Mucosa of descending colon (tissue), 3 donors: ENCODE data around the gene ZMAT5. TPM values are rescaled to one million over a fixed set of nuclear protein-coding genes. Genes with fewer than 3 reads are reported as not detected.

Experiments
- ATAC-seq: fragments of 200-7000 bp; cut with Tn5 transposase; one replicate; pipeline ENCODE4 v1.9.1; 2020; ENCODE audit warnings: mild to moderate bottlenecking, moderate library complexity
- DNase-seq, 3 donors: peaks; one replicate each; pipeline ENCODE4 v3.0.0-alpha.2; 2020
- H3K36me3 ChIP-seq: fragments of 200-600 bp; one replicate; pipeline ENCODE4 v1.8.0; 2021; ENCODE audit warnings: low read depth, mild to moderate bottlenecking
- H3K4me1 ChIP-seq: fragments of 200-600 bp; one replicate; pipeline ENCODE4 v1.8.0; 2021; ENCODE audit warnings: low read depth, mild to moderate bottlenecking
- H3K4me3 ChIP-seq: fragments of 200-600 bp; one replicate; pipeline ENCODE4 v1.8.0; 2021; ENCODE audit warnings: mild to moderate bottlenecking
- H3K9me3 ChIP-seq: fragments of 200-600 bp; one replicate; pipeline ENCODE4 v1.8.0; 2021; ENCODE audit warnings: mild to moderate bottlenecking
- CTCF ChIP-seq: fragments of 200-600 bp; IDR thresholded peaks from one replicate; pipeline ENCODE4 v1.8.0; 2022; ENCODE audit warnings: antibody characterized with exemption, mild to moderate bottlenecking
- intact Hi-C, 2 donors: fragments of 100-400 bp; cut with DNase I in 1 of 2; cut with micrococcal nuclease in 1 of 2; formaldehyde crosslinking; loops; one replicate each; pipeline versions ENCODE4 v1.11.0 to v1.11.1; 2022; cut with DNase I, micrococcal nuclease
- total RNA-seq, 3 donors: library from RNA; stranded (reverse); fragmentation: NEBNext Ultra II Directional in 2 of 3; extraction: Animal tissue kit (Norgen Biotek cat#: 25700) in 2 of 3; gene quantifications; one replicate each; pipeline versions ENCODE4 v1.2.1 to v1.2.4, GENCODE V29; 2021 to 2023
- donor health status: DM: no; HTN: no; CAD: no; lungs with moderate emphysema.
- donor health status: DM: no; HTN: no; CAD: no.
- donor health status: DM: no; HTN: yes; CAD: no.

ZMAT5 gene
- total RNA-seq, 3 donors from 2014 or later, result 12.3 to 19.5 (median 16.1) TPM

GRCh38 chr22:29737251-29738117, 29.3 kb downstream of the ZMAT5 start:
- Histone ChIP-seq H3K4me1 (no peaks in the 10 kb centered on the region), H3K9me3 (no peaks in the 10 kb centered on the region), H3K4me3 (no peak overlapping the region), H3K36me3 (no peaks in the 10 kb centered on the region)
- ATAC-seq (no peak), DNase-seq (no peak)
- intact Hi-C loops, result no loop called here
- TF ChIP-seq CTCF, result no peak

GRCh38 chr22:29735416-29735815, 31.4 kb downstream of the ZMAT5 start:
- no peaks in the 10 kb centered on the region for H3K4me1 ChIP-seq
- H3K4me3 ChIP-seq, result no peak overlapping the region
- no peaks in the 10 kb centered on the region for H3K9me3 ChIP-seq
- DNase-seq (no peak), ATAC-seq (no peak)
- intact Hi-C loops, result no loop called here
- H3K36me3 ChIP-seq, result no peaks in the 10 kb centered on the region
- no peak for TF ChIP-seq CTCF

- H3K4me3 ChIP-seq, result no peak overlapping the region
- H3K36me3 ChIP-seq, result no peaks in the 10 kb centered on the region
- no peaks in the 10 kb centered on the region for H3K9me3 ChIP-seq
- ATAC-seq (no peak), DNase-seq (no peak)
- intact Hi-C loops, result no loop called here
- no peak for TF ChIP-seq CTCF
- no peaks in the 10 kb centered on the region for H3K4me1 ChIP-seq
These were observed 32.0 kb downstream of the ZMAT5 start for GRCh38 chr22:29734838-29735237.

- TF ChIP-seq CTCF, result no peak
- H3K4me3 ChIP-seq, result no peak overlapping the region
- no peaks in the 10 kb centered on the region for H3K9me3 ChIP-seq
- no peak for ATAC-seq
- DNase-seq, result no peak
- H3K4me1 ChIP-seq, result no peaks in the 10 kb centered on the region
- no peaks in the 10 kb centered on the region for H3K36me3 ChIP-seq
- intact Hi-C loops, result no loop called here
These were observed 32.4 kb downstream of the ZMAT5 start for GRCh38 chr22:29734406-29734805.

GRCh38 chr22:29733362-29734201, 33.2 kb downstream of the ZMAT5 start:
- H3K4me1 ChIP-seq, result no peaks in the 10 kb centered on the region
- ATAC-seq (peak; percentile 78), DNase-seq (peak in 2 of 3 donors; percentile 33 to 41)
- no peaks in the 10 kb centered on the region for H3K36me3 ChIP-seq
- no peaks in the 10 kb centered on the region for H3K9me3 ChIP-seq
- no peak for TF ChIP-seq CTCF
- H3K4me3 ChIP-seq, result no peak overlapping the region
- intact Hi-C loops, result no loop called here
